SK-N-MC (cell line): Measurements from ENCODE around the gene AK1.

Source experiments
- EZH2 ChIP-seq: fragments of 200-600 bp; sonication (generic); IDR thresholded peaks from one replicate; pipeline ENCODE4 v1.6.1; 2017; ENCODE audit warnings: antibody characterized with exemption
- POLR2AphosphoS5 ChIP-seq: IDR thresholded peaks from 2 replicates; pipeline ENCODE4 v1.6.1; 2012; ENCODE audit warnings: mild to moderate bottlenecking, low read depth, low read length, borderline replicate concordance

DNA sequence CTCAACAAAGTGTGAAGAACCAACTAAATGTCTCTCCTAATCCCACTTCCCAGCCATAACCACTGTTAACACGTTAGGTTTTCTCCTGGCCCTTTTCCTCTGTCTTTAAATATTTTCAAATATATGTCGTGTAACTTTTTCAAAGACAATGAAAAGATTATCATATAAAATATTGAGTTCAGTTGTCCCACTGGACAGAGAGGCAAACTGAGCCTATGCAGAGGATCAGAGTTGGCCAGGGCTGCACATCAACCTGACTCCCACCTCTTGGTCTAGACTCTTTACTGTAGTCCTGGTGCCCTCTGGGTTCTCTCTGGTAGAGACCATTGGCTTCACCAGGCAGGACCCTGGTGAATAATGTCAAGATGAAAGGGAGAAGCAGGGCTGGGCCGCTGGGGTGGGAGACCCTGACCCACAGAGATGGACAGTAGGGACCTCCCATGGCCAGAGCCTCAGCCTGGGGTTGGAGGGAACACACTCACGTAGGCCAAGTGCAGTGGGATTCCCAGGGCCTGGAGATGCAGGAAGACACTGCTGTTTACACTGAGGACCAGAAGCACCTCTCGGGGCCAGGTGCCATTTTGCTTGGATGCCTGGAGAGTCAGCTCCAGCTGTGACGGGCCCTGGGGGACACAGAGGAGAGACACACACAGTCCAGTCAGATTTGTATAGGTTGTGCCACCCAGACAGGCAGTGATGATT, 48.1 kb downstream of the AK1 start:
- TF ChIP-seq POLR2AphosphoS5 (no peak), EZH2 (no peak)
